Activated CD4-positive, alpha-beta T cell treated with anti-CD3 and anti-CD28 coated beads, Interleukin-2, amount 50 U/mL, for 16 hours (primary cell): ENCODE measurements around the gene DENND5A.
A peak's percentile ranks its signal among the peaks of the same experiment; 100 is the strongest.
"Not testable (repeated sequence)": the region's sequence is repeated elsewhere in the genome, so short reads cannot be mapped to it uniquely, and the experiment has no call there.

ENCODE experiments used
- DNase-seq: peaks from one replicate; pipeline ENCODE4 v3.0.0-alpha.2; 2020

DENND5A gene

GRCh38 chr11:9172389-9172788 lies 92.8 kb downstream of the DENND5A start:
- no peak for DNase-seq

GRCh38 chr11:9170450-9170849 lies 94.7 kb downstream of the DENND5A start:
- no peak for DNase-seq

GRCh38 chr11:9169595-9170295 lies 95.4 kb downstream of the DENND5A start:
- DNase-seq: peak; percentile 18

GRCh38 chr11:9161991-9162390 lies 103.2 kb downstream of the DENND5A start:
- DNase-seq: not testable (repeated sequence)

GRCh38 chr11:9160166-9160565 lies 105.0 kb downstream of the DENND5A start:
- no peak for DNase-seq

- no peak for DNase-seq
These were observed 106.2 kb downstream of the DENND5A start for GRCh38 chr11:9158898-9159391.

- DNase-seq: no peak
These were observed 109.2 kb downstream of the DENND5A start for GRCh38 chr11:9155930-9156329.

GRCh38 chr11:9153651-9154050 lies 111.5 kb downstream of the DENND5A start:
- no peak for DNase-seq

GRCh38 chr11:9151631-9152030 lies 113.5 kb downstream of the DENND5A start:
- DNase-seq: no peak

- no peak for DNase-seq
These were observed 114.2 kb downstream of the DENND5A start for GRCh38 chr11:9150926-9151325.

- DNase-seq: no peak
These were observed 114.6 kb downstream of the DENND5A start for GRCh38 chr11:9150501-9150900.

GRCh38 chr11:9148727-9149126 lies 116.4 kb downstream of the DENND5A start:
- no peak for DNase-seq

GRCh38 chr11:9148035-9148434 lies 117.1 kb downstream of the DENND5A start:
- DNase-seq: no peak

GRCh38 chr11:9146477-9146876 lies 118.7 kb downstream of the DENND5A start:
- no peak for DNase-seq

GRCh38 chr11:9145283-9145682 lies 119.9 kb downstream of the DENND5A start:
- DNase-seq: no peak

GRCh38 chr11:9144828-9145227 lies 120.3 kb downstream of the DENND5A start:
- DNase-seq: no peak

GRCh38 chr11:9143721-9144120 lies 121.4 kb downstream of the DENND5A start:
- DNase-seq: no peak

GRCh38 chr11:9142732-9143131 lies 122.4 kb downstream of the DENND5A start:
- no peak for DNase-seq

- DNase-seq: no peak
These were observed 124.0 kb downstream of the DENND5A start for GRCh38 chr11:9141186-9141585.

- no peak for DNase-seq
These were observed 125.4 kb downstream of the DENND5A start for GRCh38 chr11:9139628-9140357.

- DNase-seq: peak; percentile 56
These were observed 126.3 kb downstream of the DENND5A start for GRCh38 chr11:9138612-9139579.

- DNase-seq: no peak
These were observed 127.1 kb downstream of the DENND5A start for GRCh38 chr11:9138133-9138453.
